Measurements from ENCODE around the gene SYNE4. TPM values are rescaled to one million over a fixed set of nuclear protein-coding genes. Genes with fewer than 3 reads are reported as not detected.
A peak's percentile ranks its signal among the peaks of the same experiment; 100 is the strongest.

Gene SYNE4
- total RNA-seq, 1 donor from 2014 or later = 1.1 TPM

DNA sequence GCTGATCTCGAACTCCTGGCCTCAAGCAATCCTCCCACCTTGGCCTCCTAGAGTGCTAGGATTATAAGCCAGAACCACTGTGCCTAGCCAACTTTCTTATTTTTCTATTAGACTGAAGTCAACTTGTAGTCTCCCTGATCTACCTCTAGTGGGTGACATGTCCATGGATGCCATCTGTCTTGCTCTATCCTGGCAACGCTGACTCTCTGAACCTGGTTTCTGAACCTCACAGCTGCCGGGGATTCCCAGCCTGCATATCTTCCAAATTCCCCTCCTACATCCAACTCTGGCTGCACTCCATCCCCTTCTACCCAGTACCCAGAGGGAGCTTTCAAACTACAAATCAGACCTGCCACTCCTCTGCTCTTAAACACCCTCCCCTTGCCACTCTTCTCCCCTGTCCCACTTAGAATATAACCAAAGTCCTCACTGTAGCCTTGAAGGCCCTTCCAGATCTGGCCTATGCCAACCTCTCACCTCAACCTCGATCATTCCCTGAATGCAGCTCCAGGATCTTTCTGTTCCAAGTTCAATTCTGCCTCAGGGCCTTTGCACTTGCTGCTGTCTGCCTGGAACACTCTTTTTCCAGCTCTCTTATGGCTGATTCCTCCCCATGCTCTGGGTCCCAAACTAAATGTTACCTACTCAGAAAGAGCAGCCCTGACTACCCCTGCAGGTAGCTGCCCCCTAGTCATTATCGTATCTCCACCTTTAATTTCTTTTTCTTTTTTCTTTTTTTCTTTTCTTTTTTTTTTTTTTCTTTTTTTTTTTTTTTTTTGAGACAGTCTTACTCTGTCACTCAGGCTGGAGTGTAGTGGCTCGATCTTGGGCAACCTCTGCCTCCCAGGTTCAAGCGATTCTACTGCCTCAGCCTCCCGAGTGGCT is 21.9 kb upstream of the SYNE4 start:
- no peak overlapping the region for H2AFZ ChIP-seq (ENCODE audit: low read depth, low read length)
- no peak for DNase-seq (ENCODE audit: low read depth)
- no peaks in the 10 kb centered on the region for H3K27me3 ChIP-seq (ENCODE audit: insufficient read depth, low read length)
- Mint-ChIP-seq H3K4me3 (ENCODE audit: unreplicated experiment) (peak overlapping the region; percentile 58), H3K4me1 (ENCODE audit: low read depth, unreplicated experiment) (peaks cover 5% of the 10 kb centered on the region), H3K27ac (ENCODE audit: unreplicated experiment) (peak overlapping the region; percentile 20), H3K36me3 (ENCODE audit: low read depth, unreplicated experiment) (peaks cover 22% of the 10 kb centered on the region), H3K27me3 (ENCODE audit: low read depth, unreplicated experiment) (peaks cover 2% of the 10 kb centered on the region), H3K9me3 (ENCODE audit: unreplicated experiment) (peaks cover 5% of the 10 kb centered on the region)
- H3K9me3 ChIP-seq (ENCODE audit: insufficient read depth, low read depth, low read length) = no peaks in the 10 kb centered on the region
- no peak for FAIRE-seq
- H3K9ac ChIP-seq (ENCODE audit: low read length) = no peak overlapping the region
- no peak for TF ChIP-seq EZH2 (IDR thresholded peaks at IDR 0.05; ENCODE audit: insufficient read depth, low read length)
- no peak for TF ChIP-seq CTCF (IDR thresholded peaks at IDR 0.05; ENCODE audit: insufficient read depth, low read depth, low read length)
- no peak overlapping the region for H3K4me2 ChIP-seq (ENCODE audit: low read length)
- no peaks in the 10 kb centered on the region for H3K4me1 ChIP-seq (ENCODE audit: insufficient read depth, low read length)
- H3K36me3 ChIP-seq (ENCODE audit: insufficient read depth, low read length) = no peaks in the 10 kb centered on the region
- H3K79me2 ChIP-seq (ENCODE audit: insufficient read depth, low read length) = no peaks in the 10 kb centered on the region
- H4K20me1 ChIP-seq (ENCODE audit: insufficient read depth, low read length) = peaks cover 15% of the 10 kb centered on the region
- no peak overlapping the region for H3K4me3 ChIP-seq (ENCODE audit: insufficient read depth, low read depth, low read length)
- no peak overlapping the region for H3K27ac ChIP-seq (ENCODE audit: low read depth, low read length)

DNA sequence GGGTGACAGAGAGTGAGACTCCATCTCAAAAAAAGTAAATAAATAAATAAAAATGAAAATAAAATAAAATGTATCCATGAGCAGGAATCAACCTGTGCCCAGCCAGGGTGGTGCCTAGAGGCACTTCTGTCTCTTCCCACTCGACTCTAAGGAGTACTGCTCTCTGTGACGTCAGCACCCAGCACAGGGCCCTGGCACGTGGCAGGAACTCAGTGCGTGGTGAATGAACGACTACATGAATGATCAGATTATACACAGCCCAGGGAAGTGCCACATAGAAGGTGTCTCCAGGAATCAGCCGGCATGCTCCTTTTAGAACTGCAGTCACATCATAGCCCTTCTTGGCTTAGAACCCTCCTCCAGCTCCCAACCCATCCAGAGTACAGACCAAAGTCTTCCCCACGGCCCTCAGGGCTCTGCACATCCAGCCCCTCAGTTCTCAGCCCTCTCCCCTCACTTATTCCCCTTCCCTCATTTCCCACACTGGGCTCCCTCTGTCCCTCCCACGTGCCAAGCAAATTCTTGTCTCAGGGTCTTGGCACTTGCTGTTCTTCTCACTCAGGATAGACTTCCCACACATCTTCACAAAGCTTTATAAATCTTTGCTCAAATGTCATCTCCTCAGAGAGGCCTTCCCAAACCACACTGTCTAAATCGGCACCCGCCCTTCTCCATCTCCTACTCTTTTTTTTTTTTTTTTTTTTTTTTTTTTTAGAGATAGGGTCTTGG is 19.9 kb upstream of the SYNE4 start:
- Histone ChIP-seq H3K4me3 (ENCODE audit: insufficient read depth, low read depth, low read length) (no peak overlapping the region), H3K4me1 (ENCODE audit: insufficient read depth, low read length) (no peaks in the 10 kb centered on the region), H3K27ac (ENCODE audit: low read depth, low read length) (no peak overlapping the region), H3K9me3 (ENCODE audit: insufficient read depth, low read depth, low read length) (no peaks in the 10 kb centered on the region), H2AFZ (ENCODE audit: low read depth, low read length) (no peak overlapping the region), H3K27me3 (ENCODE audit: insufficient read depth, low read length) (no peaks in the 10 kb centered on the region), H4K20me1 (ENCODE audit: insufficient read depth, low read length) (peaks cover 15% of the 10 kb centered on the region), H3K4me2 (ENCODE audit: low read length) (no peak overlapping the region), H3K79me2 (ENCODE audit: insufficient read depth, low read length) (no peaks in the 10 kb centered on the region), H3K9ac (ENCODE audit: low read length) (no peak overlapping the region), H3K36me3 (ENCODE audit: insufficient read depth, low read length) (no peaks in the 10 kb centered on the region)
- H3K36me3 Mint-ChIP-seq (ENCODE audit: low read depth, unreplicated experiment) = peaks cover 27% of the 10 kb centered on the region
- no peak overlapping the region for H3K27ac Mint-ChIP-seq (ENCODE audit: unreplicated experiment)
- peaks cover 3% of the 10 kb centered on the region for H3K4me1 Mint-ChIP-seq (ENCODE audit: low read depth, unreplicated experiment)
- H3K9me3 Mint-ChIP-seq (ENCODE audit: unreplicated experiment) = no peaks in the 10 kb centered on the region
- H3K27me3 Mint-ChIP-seq (ENCODE audit: low read depth, unreplicated experiment) = no peaks in the 10 kb centered on the region
- no peak for TF ChIP-seq EZH2 (IDR thresholded peaks at IDR 0.05; ENCODE audit: insufficient read depth, low read length)
- TF ChIP-seq CTCF (IDR thresholded peaks at IDR 0.05; ENCODE audit: insufficient read depth, low read depth, low read length) = no peak
- no peak overlapping the region for H3K4me3 Mint-ChIP-seq (ENCODE audit: unreplicated experiment)
- DNase-seq (ENCODE audit: low read depth) (no peak), FAIRE-seq (no peak)

Data from astrocyte (in vitro differentiated cells and primary cell).